ENCODE results near the gene IL20RA.

- TF ChIP-seq CTCF (conservative IDR thresholded peaks at IDR 0.05), result no peak
- no peak for TF ChIP-seq ZFX (IDR thresholded peaks at IDR 0.05)
Observed at GRCh38 chr6:136971609-136972008, 73.2 kb downstream of the IL20RA start.

Data from C4-2B (cell line).